ENCODE measurements around the gene KCNQ1.
A peak's percentile ranks its signal among the peaks of the same experiment; 100 is the strongest.

The KCNQ1 gene

DNA sequence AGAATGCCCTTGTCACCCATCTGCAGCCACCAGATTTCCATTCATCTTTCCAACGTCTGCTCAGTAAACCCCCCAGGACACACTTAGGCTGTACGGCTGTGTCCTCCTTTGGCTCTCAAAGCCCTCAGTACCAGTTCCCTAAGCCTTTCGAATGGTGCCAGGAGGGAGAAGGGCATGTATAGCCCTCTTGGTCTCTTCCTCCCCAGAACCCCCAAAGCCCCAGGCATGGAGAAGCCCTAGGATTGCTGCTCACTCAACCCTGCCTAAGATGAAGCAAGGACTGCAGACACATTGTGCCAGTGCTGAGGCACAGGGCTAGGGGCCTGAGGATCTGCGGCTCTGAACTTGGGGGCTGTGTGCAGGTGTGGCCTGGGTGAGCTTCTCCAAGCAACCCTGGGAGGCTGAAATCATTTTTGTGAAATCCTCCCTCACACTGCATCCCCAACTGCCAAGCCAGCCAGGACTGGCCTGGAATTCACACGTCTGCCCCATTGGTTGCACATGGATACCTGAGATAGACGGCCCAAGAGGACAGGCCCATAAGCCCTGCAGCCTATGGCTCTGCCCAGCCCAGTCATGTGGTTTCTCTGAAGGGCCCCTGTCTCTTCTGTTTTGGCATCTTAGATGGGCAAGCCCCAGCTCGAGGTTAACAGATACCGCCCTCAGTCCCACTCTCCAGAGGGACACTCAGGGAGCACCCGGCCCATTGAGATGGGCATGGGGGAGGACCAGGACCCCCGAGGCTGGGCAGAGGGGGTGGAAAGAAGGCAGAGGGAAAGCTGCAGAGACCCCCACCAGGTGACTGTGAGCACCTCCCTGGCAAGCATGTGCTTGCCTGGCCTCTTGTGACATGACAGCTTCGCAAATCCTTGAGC, 221.0 kb downstream of the KCNQ1 start:
- DNase-seq (ENCODE audit: low read depth): no peak

GRCh38 chr11:2666401-2666741, 221.6 kb downstream of the KCNQ1 start:
- peak; percentile 40 for DNase-seq (ENCODE audit: low read depth)

DNA sequence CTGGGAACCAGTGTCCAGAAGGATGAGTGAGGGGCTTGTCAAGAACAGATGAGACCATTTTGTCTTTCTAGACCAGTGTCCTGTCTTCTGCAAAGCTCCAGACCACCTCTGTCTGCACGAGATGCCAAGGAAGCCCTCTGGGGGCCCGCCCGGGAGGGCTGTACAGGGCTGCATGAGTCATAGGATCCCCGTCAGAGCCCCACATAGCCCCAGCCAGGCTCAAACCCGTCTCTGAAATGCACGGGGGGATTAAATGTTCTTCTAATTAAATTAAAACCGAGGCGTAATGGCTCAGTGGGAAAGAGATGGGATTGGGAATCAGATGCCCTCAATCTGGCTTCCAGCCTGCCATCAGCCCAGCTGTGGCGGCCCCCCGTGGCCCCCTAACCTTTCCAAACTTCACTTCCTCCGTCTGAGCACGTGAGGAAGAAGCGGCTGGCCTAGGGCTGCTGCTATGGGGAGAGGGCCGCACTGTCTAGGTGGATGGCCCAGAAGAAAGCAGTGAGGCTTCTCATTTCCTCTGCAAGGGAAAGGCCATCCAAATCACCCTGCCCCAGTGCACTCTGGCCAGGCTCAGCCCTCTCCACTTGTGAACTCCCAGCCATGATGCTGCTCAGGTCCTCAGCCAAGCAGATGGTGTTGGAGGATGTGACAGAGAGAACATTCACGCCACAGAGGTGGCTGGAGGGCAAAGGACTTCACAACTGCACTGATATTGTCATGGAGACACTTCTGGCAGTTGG, 222.2 kb downstream of the KCNQ1 start:
- no peak for DNase-seq (ENCODE audit: low read depth)

DNA sequence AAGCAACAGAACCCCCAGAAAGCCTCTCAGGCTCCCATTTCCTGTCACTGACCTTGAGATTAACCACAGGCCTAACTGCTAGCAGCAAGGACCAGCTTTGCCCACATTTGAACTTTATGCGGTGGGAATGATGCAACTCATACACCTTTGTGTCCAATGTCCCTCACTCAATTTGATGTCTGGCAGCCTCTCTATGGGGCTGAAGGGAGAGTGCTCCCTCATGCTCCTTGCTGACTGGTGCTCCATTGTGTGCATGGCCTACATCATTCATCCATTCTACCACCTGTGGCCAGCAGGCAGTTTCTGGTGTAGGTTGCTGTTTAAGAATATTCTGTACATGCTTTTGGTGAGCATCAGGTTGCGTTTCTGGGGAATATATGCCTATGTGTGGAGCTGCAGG, 223.1 kb downstream of the KCNQ1 start:
- no peak for DNase-seq (ENCODE audit: low read depth)

GRCh38 chr11:2668876-2669275, 224.1 kb downstream of the KCNQ1 start:
- no peak for DNase-seq (ENCODE audit: low read depth)

- no peak for DNase-seq (ENCODE audit: low read depth)
These were observed 225.0 kb downstream of the KCNQ1 start for GRCh38 chr11:2669634-2670469.

DNA sequence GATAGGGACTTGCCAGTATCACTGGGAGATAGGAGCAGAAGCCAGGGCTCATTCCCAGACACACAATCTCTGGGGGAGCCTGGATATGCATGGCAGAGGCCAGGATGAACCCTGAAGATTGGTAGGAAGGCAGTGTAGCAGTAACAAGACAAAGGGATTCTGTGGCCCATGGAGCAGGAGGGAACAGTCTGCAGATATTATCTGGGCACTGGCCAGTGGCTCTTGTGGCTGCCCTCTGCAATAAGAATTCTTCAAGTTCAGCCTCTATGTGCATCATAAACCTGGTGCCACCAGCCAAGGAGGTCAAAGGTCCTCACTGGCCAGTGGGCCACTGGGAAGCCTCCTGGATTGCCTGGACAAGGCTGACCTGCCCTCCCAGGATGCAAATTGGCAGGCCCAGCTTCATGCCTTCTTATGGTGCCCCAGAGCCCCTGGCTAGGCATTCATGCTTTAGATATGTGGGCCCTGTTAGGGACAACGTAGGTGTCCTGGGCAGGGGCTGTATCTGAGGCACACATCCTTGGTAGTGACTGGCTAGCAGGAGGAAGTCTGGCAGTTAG, 225.8 kb downstream of the KCNQ1 start:
- no peak for DNase-seq (ENCODE audit: low read depth)

GRCh38 chr11:2671748-2672147, 226.9 kb downstream of the KCNQ1 start:
- DNase-seq (ENCODE audit: low read depth): no peak

GRCh38 chr11:2672553-2673249, 227.9 kb downstream of the KCNQ1 start:
- DNase-seq (ENCODE audit: low read depth): no peak

DNA sequence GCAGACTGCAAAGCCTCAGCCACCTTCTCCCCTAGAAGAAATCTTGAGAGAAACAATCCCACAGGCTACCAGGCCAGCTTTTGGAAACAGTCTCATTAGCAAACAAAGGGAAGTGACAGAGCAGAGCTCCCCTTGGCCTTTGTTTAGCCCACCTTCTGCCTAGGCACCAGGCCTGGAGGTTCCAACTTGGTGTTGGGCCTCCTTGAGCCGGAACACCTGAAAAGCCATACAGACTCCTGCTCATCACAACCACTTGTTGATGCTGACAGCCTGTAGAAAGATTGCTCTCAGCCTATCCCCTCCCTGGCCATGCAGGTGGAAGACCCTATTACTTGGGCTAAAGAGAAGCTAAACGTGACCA, 228.4 kb downstream of the KCNQ1 start:
- DNase-seq (ENCODE audit: low read depth): no peak

DNA sequence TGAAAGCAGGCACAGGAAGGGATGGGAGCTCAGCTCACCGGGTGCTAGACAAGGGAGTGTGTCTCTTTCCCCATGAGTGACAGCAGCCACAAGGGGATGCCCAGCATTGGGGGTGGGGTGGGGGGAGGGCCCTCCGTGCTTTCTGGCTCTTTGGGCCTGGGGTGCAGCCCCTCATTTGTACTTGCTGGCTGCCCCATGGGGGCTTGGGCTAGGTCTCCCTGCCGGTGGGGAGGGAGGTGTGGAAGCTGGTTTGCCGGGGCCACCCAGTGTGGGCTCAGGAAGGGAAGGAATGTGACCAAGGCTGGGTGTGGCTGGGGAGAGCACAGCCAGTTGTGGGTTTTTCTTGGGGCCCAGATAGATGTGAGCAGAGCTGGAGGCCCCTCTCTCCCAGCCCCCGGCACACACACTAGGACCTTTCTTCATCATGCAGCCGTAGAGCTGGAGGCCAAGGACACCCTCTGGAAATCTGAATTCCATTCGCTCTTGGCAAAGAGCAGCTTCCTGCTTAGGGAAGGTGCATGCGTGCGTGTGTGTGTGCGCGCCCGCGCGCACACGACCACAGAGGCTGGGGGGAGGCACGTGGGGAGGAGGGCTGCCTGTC, 229.2 kb downstream of the KCNQ1 start:
- DNase-seq (ENCODE audit: low read depth): peak; percentile 24

- DNase-seq (ENCODE audit: low read depth): no peak
These were observed 229.9 kb downstream of the KCNQ1 start for GRCh38 chr11:2674658-2675131.

DNA sequence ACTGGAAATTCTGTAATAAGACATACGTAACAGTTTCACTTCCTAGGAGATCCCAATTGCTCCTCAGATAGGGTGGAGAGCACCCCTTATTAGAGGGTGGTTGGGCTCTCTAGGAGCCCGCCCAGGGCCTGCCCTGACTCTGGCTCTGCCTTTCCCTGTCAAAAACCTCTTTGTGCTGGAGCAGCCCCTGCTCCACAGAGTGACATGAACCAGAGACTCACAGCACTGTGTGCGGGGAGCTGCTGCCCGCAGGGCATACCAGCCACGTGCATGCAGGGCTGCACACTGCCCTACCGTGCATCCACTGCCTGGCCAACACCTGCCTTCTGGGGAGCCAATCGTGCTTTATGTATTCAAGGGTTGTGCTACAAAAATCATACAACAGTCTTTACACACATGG, 230.7 kb downstream of the KCNQ1 start:
- no peak for DNase-seq (ENCODE audit: low read depth)

- no peak for DNase-seq (ENCODE audit: low read depth)
These were observed 232.3 kb downstream of the KCNQ1 start for GRCh38 chr11:2677127-2677526.

DNA sequence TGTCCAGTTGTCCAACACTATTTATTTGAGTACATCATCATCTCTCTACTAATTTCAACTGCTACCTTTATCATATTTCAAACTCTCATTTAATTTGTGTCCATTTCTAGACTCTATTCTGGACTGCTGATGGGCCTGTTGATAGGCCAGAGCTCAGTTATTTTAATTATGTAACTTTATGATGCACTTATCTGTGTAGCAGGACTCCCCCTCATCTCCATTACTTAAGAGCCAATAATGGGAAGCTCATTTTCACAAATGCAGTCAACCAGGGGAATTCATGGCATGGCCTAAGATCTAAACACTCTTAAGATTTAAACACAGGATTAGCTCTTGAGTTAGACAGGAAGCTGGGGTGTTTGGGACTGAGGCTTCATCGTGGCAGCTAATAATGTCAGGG, 233.6 kb downstream of the KCNQ1 start:
- peak; percentile 58 for DNase-seq (ENCODE audit: low read depth)

GRCh38 chr11:2679011-2679676, 234.3 kb downstream of the KCNQ1 start:
- no peak for DNase-seq (ENCODE audit: low read depth)

DNA sequence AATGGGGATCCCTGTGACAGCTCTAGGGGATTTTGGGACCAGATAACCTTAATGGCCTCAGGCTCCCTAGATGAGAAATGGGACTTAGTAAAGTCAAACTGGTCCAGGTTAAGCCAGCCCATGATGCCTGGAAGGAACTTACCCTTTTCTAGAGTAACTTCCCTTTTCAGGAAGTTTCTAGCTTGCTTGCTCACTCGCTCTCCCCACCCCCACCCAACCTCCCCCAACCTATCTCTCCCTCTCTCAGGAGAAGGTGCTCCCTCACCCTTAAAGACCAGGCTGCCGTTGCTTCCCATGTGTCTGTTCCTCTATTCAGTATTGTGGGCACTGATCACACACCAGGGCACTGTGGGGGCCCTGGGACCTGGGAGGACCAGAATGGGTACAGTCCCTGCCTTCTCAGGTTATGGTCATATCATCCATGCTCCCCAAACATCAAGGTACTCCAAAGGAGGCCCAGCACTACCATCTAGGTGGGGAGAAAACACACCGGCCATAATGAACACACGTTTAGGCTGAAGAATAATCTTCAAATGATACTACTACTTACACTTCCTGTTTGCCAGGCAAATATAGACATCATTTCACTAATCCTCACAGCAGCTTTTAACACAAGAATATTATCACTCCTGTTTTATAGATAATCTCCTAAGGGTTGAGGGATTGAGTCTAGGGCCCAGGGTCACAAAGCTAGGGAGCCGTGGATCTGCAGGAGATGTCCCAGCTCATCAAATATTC, 236.8 kb downstream of the KCNQ1 start:
- DNase-seq (ENCODE audit: low read depth): no peak

- no peak for DNase-seq (ENCODE audit: low read depth)
These were observed 239.0 kb downstream of the KCNQ1 start for GRCh38 chr11:2683806-2684205.

DNA sequence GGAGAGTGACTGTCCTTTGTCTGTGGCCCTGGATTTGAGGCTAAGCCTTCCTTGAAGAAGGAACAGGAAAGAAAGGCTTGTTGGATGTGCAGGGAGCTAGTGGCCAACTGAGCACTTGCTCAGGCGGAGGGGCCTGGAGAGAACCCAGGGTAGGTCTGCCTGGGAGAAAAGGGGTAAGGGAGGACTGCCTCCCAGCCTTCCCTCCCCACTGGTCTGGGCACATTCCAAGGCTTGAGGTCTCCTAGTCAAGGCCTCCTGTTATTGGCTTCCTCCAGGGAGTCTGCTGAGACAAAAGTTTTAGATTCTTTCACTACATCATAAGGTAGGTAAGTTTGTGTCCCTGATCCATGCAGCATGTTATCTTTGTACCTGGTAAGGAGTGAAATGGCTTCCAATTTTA, 239.8 kb downstream of the KCNQ1 start:
- no peak for DNase-seq (ENCODE audit: low read depth)

DNA sequence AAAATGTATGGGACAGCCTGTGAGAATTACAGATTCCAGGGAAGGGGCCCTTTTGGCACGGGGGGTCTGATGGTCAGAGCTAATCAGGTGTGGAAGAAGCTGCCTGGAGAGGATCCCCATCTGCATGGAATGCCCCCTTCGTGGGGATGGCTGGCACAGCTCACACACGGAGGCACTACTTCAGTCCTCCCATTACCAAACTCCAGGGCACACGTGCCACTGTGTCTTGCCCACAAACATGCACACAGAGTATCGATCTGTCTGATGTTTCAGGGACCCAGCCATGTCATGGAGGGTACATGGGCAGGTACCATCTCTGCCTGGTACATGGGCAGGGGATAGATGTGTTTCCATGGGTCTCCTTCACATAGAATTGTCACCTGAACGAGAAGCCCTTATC, 240.2 kb downstream of the KCNQ1 start:
- DNase-seq (ENCODE audit: low read depth): no peak
